Spleen (tissue), 11 donors: ENCODE data around the gene EIF4G1. TPM values are rescaled to one million over a fixed set of nuclear protein-coding genes. Genes with fewer than 3 reads are reported as not detected.
A peak's percentile ranks its signal among the peaks of the same experiment; 100 is the strongest.

Source experiments
- DNase-seq: peaks from one replicate; pipeline ENCODE4 v3.0.0-alpha.2; 2020
- H3K27ac ChIP-seq, 8 donors: fragments of 200-600 bp; sonication (generic) in 7 of 8; 1 replicate in 4 of 8; 2 replicates in 4 of 8; pipeline versions ENCODE4 v1.5.0 to v1.8.0; 2016 to 2021; ENCODE audit warnings: inconsistent platforms in 4 of 8, mild to moderate bottlenecking in 4 of 8, moderate library complexity in 1 of 8
- H3K27me3 ChIP-seq, 7 donors: fragments of 200-600 bp; sonication (generic) in 6 of 7; replicated peaks in 1 of 7; 1 replicate in 4 of 7; 2 replicates in 3 of 7; pipeline versions ENCODE4 v1.5.0 to v1.8.0; 2016 to 2021; ENCODE audit warnings: inconsistent platforms in 3 of 7, mild to moderate bottlenecking in 1 of 7
- H3K36me3 ChIP-seq, 6 donors: fragments of 200-600 bp; sonication (generic) in 5 of 6; 1 replicate in 4 of 6; 2 replicates in 2 of 6; pipeline versions ENCODE4 v1.5.0 to v1.8.0; 2016 to 2021; ENCODE audit warnings: inconsistent platforms in 2 of 6
- H3K4me1 ChIP-seq, 6 donors: fragments of 200-600 bp; sonication (generic) in 5 of 6; 1 replicate in 3 of 6; 2 replicates in 3 of 6; pipeline versions ENCODE4 v1.5.0 to v1.8.0; 2016 to 2021; ENCODE audit warnings: inconsistent platforms in 3 of 6
- H3K4me3 ChIP-seq, 8 donors: fragments of 200-600 bp; sonication (generic) in 7 of 8; 1 replicate in 4 of 8; 2 replicates in 4 of 8; pipeline versions ENCODE4 v1.5.0 to v1.8.0; 2016 to 2021; ENCODE audit warnings: inconsistent platforms in 4 of 8, mild to moderate bottlenecking in 4 of 8, moderate library complexity in 2 of 8
- H3K9me3 ChIP-seq, 8 donors: fragments of 200-600 bp; sonication (generic) in 7 of 8; 1 replicate in 4 of 8; 2 replicates in 4 of 8; pipeline versions ENCODE4 v1.5.0 to v1.8.0; 2016 to 2021; ENCODE audit warnings: inconsistent platforms in 4 of 8
- POLR2A ChIP-seq, 3 donors: fragments of 450-650 bp; IDR thresholded peaks; one replicate each; pipeline ENCODE4 v1.5.1; 2017; ENCODE audit warnings: antibody characterized with exemption in 3 of 3, mild to moderate bottlenecking in 1 of 3
- POLR2AphosphoS5 ChIP-seq, 3 donors: sonication (generic); formaldehyde crosslinking; IDR thresholded peaks; one replicate each; pipeline ENCODE4 v1.5.1; 2017; ENCODE audit warnings: antibody characterized with exemption in 3 of 3
- WGBS, 5 donors: extraction: QIAGEN DNeasy Blood & Tissue Kit in 3 of 5; methylation state at CpG; one replicate each; pipeline versions ENCODE4 v1.1.5 to v1.1.7; 2013 to 2018; 5-methylcytosine and 5-hydroxymethylcytosine counted together
- intact Hi-C: fragments of 100-400 bp; cut with DNase I; formaldehyde crosslinking; loops from one replicate; pipeline ENCODE4 v1.15.0; 2023; ENCODE audit warnings: low total_unique reads
- polyA plus RNA-seq, 3 donors: library from polyadenylated mRNA; stranded (reverse); fragments of 200-250 nt; gene quantifications; one replicate each; pipeline ENCODE4 v1.2.1, GENCODE V29; 2013
- total RNA-seq, 7 donors: library from RNA; depleted of rRNA in 3 of 7; stranded (reverse); fragments of >200 nt in 3 of 7; fragmentation: NEBNext Ultra II Directional in 4 of 7; extraction: Animal tissue kit (Norgen Biotek cat#: 25700) in 4 of 7; gene quantifications; one replicate each; pipeline versions ENCODE4 v1.1.0 to v1.2.1, GENCODE V29; 2016 to 2021
- TF ChIP-seq, protein P1 (sequence below), 11 experiments: fragments of 200-600 bp in 7 of 11; fragments of 450-650 bp in 4 of 11; sonication (generic) in 4 of 11; IDR thresholded peaks in 8 of 11; conservative IDR thresholded peaks in 3 of 11; 1 replicate in 7 of 11; 2 replicates in 4 of 11; pipeline versions ENCODE4 v1.4.0 to v1.8.0; 2016 to 2021; ENCODE audit warnings: antibody characterized with exemption in 11 of 11, inconsistent platforms in 4 of 11, mild to moderate bottlenecking in 1 of 11
- donor health status: healthy with polysubstance abuse.
- donor health status: DM: no; HTN: no; CAD: no; lungs with moderate emphysema.
- donor health status: DM: no; HTN: no; CAD: no.
- donor health status: Bipolar disorder and iron deficiency.
- donor health status: healthy.
- donor health status: DM: no; HTN: no; CAD: no.
- donor health status: DM: yes; HTN: yes; CAD: no.

Gene EIF4G1
- total and polyA plus RNA-seq, 10 donors: 83.4 to 294 (median 230) TPM

DNA sequence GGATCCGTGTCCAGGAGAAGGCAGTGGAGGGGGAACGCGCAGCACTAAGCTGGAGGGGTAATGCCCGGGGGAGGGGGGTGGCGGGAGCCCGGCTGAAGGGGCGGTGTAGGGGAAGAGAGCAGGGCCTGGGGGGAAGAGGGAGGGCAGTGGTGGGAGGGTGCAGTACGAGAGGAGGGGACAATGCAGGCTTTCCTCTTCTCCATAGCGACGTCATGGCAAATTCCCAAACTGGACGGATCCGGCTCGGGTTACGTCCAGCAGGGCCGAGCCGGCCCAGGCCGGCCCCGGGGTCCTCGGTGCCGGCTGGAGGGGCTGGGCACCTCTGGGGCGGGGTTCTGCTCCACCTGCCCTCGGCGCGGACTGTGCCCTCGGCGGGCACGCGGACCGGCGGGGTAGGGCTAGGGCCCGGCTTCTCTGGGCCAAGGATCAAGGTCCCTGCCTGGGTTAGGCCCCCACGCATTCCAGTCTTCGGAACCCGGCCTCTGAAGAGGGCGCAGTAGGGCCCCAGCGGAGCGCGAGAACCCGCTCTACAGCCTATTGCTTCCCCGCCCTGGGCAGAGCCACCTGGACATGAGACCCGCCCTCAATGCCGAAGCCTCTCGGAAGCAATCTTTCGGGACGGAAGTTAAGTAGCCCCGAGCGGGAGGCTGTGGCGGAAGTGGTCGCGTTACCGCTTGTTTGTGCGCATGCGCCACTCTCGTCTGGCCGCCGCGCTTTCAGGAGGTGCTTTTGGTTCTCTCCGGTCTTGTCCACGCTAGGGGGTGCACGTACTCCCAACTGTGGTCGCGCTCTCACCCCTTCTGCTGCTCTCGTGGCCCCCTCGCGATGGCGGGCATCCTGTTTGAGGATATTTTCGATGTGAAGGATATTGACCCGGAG is 48.5 kb downstream of the EIF4G1 start:
- Histone ChIP-seq H3K4me1 (peaks cover 11 to 62% (median 31%) of the 10 kb centered on the region in 6 donors), H3K4me3 (peak overlapping the region; percentile 82 to 98 (median 90)), H3K27me3 (no peaks in the 10 kb centered on the region), H3K36me3 (peaks cover 0 to 36% (median 12%) of the 10 kb centered on the region in 6 donors), H3K9me3 (no peaks in the 10 kb centered on the region), H3K27ac (peak overlapping the region; percentile 93 to 98 (median 97))
- intact Hi-C loops: no loop called here
- WGBS, 5 donors: 0 to 1% (median 1%) methylated on average over 53 to 68 of the region's 68 CpGs
- peak; percentile 98 for DNase-seq
- peak in 1 of 3 donors; percentile 53 for TF ChIP-seq POLR2A (IDR thresholded peaks at IDR 0.05)
- TF ChIP-seq, protein P1, sequence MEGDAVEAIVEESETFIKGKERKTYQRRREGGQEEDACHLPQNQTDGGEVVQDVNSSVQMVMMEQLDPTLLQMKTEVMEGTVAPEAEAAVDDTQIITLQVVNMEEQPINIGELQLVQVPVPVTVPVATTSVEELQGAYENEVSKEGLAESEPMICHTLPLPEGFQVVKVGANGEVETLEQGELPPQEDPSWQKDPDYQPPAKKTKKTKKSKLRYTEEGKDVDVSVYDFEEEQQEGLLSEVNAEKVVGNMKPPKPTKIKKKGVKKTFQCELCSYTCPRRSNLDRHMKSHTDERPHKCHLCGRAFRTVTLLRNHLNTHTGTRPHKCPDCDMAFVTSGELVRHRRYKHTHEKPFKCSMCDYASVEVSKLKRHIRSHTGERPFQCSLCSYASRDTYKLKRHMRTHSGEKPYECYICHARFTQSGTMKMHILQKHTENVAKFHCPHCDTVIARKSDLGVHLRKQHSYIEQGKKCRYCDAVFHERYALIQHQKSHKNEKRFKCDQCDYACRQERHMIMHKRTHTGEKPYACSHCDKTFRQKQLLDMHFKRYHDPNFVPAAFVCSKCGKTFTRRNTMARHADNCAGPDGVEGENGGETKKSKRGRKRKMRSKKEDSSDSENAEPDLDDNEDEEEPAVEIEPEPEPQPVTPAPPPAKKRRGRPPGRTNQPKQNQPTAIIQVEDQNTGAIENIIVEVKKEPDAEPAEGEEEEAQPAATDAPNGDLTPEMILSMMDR (IDR thresholded peaks at IDR 0.05 in 8 of 11, conservative IDR thresholded peaks at IDR 0.05 in 3 of 11): peak; percentile 18 to 78 (median 64)
- peak; percentile 92 to 95 (median 92) for TF ChIP-seq POLR2AphosphoS5 (IDR thresholded peaks at IDR 0.05)

DNA sequence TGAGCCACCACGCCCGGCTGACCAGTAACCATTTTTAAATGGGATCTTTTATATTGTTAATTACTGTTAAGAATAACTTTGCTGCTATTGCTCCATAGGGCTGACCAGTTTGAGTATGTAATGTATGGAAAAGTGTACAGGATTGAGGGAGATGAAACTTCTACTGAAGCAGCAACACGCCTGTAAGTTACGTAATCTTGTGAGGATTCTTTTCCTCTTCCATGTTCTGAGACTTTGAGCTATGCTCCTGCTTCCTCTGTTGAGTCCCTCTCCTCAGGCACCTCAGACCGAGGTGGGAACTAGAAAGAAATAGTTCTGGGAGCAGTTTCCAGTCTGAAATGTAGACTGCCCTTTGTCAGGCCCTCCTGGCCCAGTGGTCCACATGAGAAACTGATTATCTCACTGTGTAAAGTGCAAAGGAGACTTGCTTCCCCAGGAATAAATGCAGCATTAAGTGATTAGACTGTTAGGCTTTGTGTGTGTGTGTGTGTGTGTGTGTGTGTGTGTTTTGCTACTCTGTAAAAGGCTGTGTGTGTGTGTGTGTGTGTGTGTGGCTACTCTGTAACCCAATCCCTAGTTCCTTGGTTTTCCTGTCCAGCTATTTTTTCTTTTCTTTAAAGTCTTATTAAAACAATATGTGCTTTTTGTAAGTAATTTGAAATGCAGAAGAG is 52.3 kb downstream of the EIF4G1 start:
- intact Hi-C loops: no loop called here
- Histone ChIP-seq H3K9me3 (no peaks in the 10 kb centered on the region), H3K36me3 (peaks cover 3 to 65% (median 24%) of the 10 kb centered on the region in 6 donors), H3K4me3 (no peak overlapping the region), H3K27me3 (no peaks in the 10 kb centered on the region), H3K4me1 (peaks cover 13 to 65% (median 25%) of the 10 kb centered on the region in 6 donors), H3K27ac (no peak overlapping the region)
- TF ChIP-seq, protein P1 (IDR thresholded peaks at IDR 0.05 in 8 of 11, conservative IDR thresholded peaks at IDR 0.05 in 3 of 11): no peak
- TF ChIP-seq POLR2A (IDR thresholded peaks at IDR 0.05) (no peak), POLR2AphosphoS5 (IDR thresholded peaks at IDR 0.05) (no peak)
- WGBS, 5 donors: 75 to 97% (median 85%) methylated on average over 5 of the region's 5 CpGs
- no peak for DNase-seq

DNA sequence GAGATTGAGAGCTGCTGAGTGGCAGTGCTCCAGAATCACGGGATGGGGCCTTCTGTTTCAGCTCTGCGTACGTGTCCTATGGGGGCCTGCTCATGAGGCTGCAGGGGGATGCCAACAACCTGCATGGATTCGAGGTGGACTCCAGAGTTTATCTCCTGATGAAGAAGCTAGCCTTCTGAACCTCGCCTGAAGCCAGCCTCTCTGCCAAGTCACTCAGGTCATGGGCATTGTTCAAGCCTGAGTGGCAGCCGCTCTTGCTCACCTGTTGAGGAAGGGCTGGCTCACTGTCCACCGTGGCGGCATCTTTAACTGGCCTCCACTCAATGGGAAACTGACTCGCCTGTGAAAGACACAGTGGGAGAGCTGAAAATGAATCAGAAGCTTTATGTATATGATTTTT is 53.7 kb downstream of the EIF4G1 start:
- Histone ChIP-seq H3K27ac (peak overlapping the region in 2 of 8 donors; percentile 51 to 60), H3K4me3 (no peak overlapping the region), H3K9me3 (no peaks in the 10 kb centered on the region), H3K36me3 (peaks cover 3 to 65% (median 24%) of the 10 kb centered on the region in 6 donors), H3K4me1 (peaks cover 18 to 69% (median 31%) of the 10 kb centered on the region in 6 donors), H3K27me3 (no peaks in the 10 kb centered on the region)
- TF ChIP-seq, protein P1 (IDR thresholded peaks at IDR 0.05 in 8 of 11, conservative IDR thresholded peaks at IDR 0.05 in 3 of 11): no peak
- TF ChIP-seq POLR2A (IDR thresholded peaks at IDR 0.05) (no peak), POLR2AphosphoS5 (IDR thresholded peaks at IDR 0.05) (no peak)
- intact Hi-C loops: no loop called here
- 88 to 92% (median 91%) methylated on average over 8 to 9 of the region's 9 CpGs for WGBS, 5 donors
- peak; percentile 40 for DNase-seq
